LoVo (cell line): ENCODE results near the gene BPIFA3.

Experiments used
- DNase-seq: peaks from one replicate; pipeline ENCODE4 v3.0.0-alpha.2; 2016; ENCODE audit warnings: low spot score

The BPIFA3 gene

DNA sequence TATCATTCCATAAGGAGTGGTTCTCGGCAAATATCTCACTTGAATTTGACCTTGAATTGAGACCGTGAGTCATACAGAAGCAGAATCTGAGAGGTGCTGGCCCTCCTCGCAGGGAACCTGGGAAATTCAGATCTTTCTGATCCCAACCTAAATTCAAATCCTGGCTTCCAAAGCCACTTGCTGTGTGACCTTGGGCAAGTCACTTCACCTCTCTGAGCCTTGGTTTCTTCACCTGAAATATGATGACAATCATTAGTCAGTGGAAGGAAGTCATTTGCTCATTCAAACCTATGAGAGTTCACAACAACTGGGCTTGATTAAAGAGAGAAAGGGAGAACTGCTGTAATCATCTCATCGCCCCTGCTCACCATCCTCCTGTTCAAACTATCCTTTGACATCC is 7.2 kb downstream of the BPIFA3 start:
- DNase-seq, result no peak

DNA sequence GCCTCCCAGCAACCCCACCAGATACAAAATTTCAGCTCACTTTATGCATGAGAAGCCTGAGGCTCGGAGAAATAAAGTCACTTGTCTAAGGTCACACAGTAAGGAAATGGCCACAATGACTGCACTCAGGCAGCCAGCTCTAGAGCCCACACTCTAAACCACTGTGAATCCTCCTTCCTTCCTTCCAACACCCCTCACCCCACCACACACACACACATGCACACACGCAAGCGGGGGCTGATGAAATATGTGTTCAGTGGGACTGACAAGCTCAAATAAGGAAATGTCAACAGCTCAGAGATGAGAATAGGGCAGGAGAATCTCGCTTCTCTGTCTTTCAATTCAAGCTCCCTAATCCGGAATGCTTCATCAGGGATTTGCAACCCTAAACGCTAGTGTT is 12.7 kb downstream of the BPIFA3 start:
- no peak for DNase-seq

DNA sequence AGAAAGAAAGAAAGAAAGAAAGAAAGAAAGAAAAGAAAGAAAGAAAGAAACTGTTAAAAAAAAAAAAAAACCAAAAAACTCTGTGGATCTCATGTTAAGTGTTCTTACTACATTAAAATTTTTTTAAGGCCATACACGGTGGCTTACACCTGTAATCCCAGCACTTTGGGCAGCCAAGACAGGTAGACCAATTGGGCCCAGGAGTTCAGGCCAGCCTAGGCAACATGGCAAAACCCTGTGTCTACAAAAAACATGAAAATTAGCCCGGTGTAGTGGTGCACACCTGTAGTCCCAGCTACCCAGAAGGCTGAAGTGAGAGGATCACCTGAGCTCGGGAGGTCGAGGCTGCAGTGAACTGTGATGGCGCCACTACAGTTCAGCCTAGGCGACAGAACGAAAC is 14.1 kb downstream of the BPIFA3 start:
- no peak for DNase-seq

DNA sequence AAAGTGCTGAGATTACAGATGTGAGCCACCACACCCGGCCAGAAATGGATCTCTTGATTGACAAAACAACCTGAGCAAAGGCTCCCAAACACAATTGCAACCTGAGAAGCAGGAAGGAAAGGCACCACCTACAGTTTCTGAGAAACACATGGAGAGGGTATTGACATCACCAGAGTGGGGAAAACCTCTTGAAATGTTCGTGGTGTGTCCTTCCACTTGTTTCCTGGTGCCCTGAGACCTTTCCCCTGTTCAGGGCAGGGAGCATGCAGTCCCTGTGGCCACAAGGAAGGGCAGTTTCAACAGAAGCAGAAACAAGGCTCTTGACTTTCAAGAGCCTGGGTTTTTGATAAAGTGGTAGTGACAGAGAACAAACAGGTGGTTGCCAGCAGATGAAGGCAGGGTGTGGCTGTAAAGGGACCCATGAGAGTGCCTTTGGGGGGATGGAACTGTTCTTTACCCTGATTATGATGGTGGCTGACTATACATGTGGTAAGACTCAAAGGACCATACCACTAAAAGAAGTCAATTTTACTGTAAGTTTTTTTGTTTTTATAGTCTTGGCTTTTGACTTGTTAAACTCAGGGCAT is 15.4 kb downstream of the BPIFA3 start:
- DNase-seq, result no peak

DNA sequence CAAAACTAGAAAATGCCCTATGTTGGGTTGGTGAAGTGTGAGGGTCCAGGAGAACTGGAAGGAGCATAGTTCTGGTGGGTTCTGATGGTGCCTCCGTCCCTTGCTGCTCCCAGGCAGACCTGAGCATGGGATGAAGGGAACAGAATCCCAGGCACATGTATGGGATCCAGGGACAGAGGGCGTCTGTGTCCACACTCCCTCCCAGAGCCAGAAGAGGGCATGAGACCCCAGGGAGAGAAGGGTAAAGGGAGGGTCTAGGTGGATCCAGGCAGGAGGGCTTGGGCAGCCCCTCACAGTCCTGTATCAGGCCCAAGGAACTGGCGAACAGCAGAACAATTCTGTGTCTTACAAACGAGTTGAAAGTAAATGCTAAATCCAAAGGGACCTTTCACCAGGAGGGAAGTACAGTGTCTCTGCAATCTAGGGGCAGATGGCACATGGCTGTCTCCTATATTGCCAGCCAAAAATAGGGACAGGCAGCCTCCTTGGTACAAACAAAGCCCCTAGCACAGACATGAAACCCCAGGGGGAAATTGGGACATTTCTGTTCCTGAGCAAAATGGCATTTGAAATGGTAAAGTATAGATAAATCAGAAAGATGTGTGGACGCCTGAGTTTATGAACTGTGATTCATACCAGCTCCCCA is 16.1 kb downstream of the BPIFA3 start:
- no peak for DNase-seq

DNA sequence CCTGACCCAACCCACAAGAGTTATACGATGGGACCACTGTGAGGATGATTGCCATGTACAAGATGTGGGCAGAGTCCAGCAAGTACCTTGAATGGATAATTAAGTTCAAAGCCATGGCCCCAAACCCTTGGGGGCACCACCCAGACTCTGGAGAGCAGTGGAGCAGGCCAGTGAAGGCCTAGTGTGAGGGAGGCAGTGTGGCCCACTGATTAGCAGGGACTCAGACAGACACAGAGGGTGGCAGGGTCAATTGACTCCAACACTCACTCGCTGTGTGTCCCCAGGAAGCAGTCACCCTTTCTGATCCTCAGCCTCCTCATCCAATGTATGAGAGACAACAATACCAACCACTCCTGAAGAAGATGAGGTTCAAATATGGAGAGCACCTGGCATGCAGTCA is 16.9 kb downstream of the BPIFA3 start:
- no peak for DNase-seq

DNA sequence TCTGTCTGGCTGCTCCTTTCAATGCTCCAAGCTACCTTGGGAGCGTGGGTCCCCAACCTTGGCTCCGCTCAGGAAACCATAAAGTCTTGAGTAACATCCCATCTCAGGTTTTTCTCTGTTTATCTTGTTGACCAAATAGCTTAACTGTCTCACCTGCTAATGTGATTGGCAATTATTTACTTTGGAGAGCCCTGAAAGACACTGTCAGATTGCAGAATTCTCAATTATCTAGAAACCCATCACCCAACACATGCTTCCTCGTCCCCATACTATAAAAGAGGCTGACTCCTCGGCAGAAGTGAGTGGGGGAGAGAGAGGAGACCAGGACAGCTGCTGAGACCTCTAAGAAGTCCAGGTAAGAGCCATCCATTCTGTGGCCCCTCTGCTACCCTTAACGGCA is 18.5 kb downstream of the BPIFA3 start, which contains the start of gene BPIFA1:
BPIFA1 (plus strand) TSS at position 301 of the 400 bp plus-strand sequence. CDS start 1,716 bp downstream, outside the sequence.
- no peak for DNase-seq

DNA sequence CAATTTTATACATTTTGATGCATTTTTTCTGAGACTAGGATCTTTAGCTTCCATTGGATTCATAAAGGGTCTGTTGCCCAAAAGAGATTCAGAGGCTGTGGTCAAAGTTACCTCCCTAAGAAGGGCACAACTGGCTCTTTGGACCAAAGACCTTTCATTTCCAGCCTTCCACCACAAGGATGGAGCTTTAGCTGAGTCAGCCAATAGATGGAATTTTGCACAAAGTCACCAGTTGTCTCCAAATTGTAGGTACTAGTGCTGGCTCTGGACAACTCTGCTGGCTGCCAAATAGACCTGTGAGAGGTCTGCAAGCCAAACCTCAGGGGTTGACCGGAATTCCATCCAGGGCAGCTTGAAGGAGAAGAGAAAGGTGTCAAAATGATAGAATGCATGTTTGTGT is 19.2 kb downstream of the BPIFA3 start:
- DNase-seq, result no peak

DNA sequence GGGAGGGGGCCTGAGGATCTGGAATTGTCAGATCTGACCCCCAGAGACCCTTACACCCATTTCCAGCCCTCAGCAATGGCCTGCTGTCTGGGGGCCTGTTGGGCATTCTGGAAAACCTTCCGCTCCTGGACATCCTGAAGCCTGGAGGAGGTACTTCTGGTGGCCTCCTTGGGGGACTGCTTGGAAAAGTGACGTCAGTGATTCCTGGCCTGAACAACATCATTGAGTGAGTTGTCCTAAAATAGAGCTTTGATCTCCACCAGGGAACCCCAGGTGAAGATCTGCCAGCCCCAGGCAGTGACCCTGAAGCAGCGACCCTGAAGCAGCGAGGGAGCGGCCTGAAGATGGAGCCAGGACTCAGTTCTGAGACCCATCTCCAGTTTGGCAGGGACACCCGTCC is 20.8 kb downstream of the BPIFA3 start:
- DNase-seq, result no peak

DNA sequence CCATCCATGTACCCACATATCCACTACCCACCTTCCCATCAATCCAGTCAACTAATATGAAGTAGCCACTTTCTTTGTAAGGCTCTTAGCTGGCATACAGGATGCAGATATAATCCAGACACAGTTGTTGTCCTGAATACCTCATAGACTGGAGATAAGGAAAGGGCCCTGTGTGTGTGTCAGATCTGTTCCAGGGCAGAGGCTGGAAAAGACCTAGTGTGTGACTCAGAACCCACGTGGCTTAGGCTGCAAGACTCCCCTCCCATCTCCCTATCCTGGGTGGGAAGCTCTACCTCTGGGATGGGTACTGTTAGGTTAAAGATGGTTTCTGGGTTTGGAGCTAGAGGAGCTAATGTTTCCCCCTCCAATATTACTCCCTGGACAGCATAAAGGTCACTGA is 22.3 kb downstream of the BPIFA3 start:
- DNase-seq, result no peak

DNA sequence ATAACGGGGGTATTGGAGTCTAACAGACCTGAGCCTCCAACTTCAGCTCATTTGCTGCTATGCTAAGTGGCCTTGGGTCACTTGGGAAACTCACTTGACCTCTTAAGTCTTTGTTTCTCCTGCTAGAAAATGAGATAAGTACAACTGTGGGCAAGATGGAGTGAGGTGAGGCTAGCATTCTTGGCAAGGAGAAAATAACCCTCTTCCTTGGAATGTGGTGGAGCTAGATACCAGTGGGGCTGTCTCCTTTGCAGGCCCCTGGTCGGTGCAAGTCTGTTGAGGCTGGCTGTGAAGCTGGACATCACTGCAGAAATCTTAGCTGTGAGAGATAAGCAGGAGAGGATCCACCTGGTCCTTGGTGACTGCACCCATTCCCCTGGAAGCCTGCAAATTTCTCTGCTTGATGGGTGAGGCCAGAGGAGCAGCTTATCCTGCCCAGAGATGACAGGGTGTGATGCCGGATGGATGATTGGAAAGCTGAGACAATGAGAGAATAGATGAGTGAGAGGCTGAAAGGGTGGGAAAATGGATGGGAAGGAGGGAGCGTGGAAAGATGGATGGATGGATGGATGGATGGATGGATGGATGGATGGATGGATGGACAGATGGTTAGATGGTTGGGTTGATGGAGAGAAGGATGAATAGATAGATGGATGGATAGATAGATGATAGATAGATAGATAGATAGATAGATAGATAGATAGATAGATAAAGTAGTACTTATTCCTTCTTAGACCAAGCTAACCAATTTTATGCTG is 23.0 kb downstream of the BPIFA3 start:
- DNase-seq, result no peak

DNA sequence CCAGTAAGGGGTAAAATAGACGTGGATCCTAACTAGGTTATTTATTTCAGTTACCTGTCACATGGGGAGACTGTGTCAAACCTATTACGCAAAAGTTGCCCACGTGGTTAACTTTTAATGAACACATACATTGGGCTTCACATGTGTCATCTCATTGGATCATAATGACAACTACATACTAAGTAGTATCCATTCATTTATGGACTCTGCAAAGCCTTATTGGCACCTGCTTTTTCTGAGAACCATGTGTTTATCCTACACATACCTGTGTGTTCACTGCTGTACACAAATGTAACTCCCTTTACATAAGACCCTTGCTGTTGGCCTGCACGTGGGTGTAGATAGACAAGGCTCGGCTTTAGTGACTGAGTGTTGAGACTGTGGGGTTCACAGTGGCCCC is 23.8 kb downstream of the BPIFA3 start:
- no peak for DNase-seq

DNA sequence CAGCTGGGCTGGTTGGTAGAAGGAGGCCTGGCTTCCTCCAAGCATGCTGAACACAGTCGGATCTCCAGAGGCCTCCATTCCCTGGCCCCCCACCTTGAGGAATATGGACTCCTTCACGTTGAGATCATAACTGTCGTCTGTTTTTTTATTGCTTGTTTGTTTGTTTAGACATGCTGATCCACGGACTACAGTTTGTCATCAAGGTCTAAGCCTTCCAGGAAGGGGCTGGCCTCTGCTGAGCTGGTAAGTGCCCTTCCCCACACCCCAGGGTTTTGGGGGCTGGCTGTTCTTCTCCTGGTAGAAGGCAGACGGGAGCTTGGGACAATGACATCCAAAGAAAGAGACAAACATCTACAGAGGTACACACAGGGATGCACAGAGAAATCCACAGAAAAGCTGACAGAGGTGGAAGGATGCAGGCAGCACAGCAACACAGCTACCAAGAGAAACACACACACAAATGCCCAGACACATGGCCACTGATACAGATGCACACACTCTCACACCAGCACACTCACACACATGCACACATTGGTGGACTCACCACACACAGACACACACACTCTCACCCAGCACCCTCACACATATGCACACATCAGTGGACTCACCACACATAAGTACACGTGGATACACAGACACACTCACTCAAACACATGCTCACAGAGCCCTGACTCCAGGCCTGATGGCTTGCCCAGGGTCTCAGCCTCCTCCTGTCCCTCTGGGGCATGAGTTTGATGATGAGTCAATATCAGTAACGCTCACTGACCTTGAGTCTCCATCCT is 25.4 kb downstream of the BPIFA3 start:
- no peak for DNase-seq

DNA sequence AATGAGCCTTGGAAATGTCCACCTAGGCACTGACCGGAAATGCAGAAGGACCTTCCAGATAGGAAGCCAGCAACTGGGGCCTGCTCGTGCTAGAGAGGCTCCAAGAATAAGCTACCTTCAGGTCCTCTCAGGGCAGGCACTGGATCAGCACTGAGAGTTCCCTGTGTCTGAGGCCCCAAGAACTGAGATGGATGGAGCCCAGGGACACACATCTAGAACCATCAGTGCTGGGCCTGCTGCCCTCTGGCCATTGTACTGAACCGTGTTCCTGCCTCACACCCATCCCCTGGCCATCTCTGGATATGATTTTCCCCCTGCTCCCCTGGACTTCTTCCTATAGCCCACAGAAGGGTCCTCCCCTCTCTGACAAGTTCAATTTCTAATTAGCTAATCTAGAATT is 28.9 kb downstream of the BPIFA3 start:
- no peak for DNase-seq

DNA sequence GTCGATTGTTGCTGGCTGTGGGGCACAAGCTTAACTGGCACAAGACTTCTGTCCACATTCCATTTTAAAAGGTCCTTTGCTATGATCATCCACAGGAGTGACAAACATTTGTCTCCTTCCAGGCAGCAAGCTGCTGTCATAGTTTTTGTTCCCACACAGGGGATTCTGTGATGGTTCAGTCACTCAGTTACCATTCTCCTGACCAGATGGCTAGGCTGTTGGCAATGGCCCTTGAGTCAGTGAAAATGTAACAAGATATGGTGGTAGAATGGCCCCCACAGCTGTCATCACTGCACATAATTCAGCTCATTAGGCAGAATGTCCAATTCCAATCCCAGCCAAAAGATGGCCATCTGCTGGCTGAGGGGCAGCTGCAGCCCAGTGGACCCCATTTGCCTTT is 32.3 kb downstream of the BPIFA3 start:
- DNase-seq, result no peak

DNA sequence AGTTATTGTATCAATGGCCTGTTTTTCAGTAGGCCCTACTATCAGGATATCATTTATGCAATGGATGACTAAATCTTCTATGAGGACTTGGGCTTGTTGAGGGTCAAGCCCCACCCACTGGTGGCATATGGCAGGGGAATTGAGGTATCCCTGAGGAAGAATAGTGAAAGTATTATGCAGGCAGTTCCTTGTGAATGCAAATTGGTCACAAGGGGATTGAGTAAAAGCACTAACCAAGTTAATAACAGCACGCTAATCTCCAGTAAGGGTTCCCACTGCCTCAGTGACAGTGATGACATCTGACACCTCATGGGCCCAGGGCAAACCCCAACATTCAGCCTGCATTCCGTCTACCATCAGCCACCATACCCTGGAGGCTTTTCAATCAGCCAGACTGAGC is 33.5 kb downstream of the BPIFA3 start:
- no peak for DNase-seq

DNA sequence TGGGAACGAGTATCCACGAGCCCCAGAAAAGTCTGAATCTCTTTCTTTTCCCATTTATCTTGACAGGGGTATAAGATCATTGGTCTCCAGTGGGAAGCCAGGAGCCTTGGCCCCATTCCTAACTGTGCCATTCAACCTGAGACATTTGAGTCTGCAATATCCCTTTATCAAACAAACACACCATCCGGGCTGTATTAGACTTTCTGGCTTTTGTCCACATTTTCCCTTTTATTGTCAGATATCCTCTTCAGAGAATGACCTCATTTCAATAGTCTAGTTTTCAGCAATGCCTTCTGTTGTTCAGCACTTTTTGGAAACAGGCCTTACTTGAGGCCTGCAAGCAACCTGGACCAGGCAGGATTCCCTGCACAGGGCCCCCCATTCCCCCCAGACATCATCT is 34.3 kb downstream of the BPIFA3 start:
- no peak for DNase-seq

DNA sequence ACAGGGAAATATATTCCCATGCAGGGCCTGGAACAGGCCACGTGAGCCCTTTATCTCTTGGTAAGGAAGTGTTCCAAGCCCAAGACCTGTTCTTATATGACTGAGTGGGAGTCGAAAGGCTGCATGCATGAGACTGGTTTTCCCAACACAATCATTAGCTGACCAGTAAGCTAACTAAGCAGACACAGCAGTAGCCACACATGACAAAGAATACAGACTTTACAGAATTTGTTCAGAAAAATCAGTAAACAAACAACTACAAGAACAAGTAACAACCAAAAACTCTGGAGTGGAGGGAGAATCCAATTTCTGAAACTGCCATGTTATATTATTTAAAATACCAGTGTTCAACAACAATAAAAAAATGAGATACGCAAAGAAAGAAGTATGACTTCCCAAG is 35.3 kb downstream of the BPIFA3 start:
- no peak for DNase-seq

DNA sequence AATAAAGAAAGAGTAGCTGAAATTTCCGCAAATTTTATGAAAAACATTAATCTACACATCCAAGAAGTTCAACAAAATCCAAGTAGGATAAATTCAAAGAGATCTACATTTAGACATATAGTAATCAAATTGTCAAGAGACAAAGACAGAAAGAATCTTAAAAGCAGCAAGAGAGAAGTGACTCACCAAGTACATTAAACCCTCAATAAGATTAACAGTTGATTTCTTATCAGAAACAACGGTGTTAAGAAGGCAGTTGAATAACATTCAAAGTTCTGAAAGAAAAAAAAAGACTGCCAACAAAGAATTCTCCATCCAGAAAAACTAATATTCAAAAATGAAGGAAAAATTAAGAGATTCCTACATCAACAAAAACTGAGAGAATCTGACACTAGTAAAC is 37.9 kb downstream of the BPIFA3 start:
- DNase-seq, result no peak

DNA sequence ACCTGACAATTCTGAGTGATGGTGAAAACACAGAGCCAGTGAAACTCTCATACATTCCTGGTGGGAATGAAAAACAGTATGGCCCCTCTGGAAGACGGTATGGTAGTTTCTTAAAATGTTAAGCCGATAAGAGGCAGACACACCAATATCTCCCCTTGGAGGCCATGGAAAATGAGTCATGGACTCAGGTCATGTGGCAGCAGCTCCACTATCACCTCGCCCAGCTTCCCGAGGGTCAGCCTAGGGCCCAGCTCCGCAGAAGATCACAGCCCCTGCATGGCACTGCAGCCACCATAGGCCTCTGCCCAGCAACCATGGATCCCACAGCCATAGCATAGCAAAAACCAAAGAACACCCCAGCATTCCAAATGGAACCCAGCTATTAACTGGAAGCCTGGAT is 40.1 kb downstream of the BPIFA3 start:
- DNase-seq, result no peak

DNA sequence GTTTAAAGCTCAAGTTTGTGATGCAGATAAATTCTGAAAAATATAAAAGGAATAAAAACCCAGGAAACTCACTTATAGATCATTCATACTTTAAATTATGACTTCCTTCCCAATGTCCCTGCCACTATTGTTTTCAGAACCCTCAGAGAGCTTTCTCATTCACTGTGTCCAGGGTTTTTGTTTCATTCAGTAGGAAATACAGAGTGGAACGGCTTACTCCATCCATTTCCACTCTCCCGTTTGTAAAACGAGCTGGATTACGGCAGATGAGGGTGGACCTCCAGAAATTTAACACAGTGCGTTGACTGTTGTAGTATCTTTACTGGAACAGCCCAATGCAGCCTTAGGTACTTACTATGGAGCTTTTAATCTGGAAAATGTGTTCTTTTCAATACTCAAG is 42.2 kb downstream of the BPIFA3 start:
- DNase-seq, result no peak

DNA sequence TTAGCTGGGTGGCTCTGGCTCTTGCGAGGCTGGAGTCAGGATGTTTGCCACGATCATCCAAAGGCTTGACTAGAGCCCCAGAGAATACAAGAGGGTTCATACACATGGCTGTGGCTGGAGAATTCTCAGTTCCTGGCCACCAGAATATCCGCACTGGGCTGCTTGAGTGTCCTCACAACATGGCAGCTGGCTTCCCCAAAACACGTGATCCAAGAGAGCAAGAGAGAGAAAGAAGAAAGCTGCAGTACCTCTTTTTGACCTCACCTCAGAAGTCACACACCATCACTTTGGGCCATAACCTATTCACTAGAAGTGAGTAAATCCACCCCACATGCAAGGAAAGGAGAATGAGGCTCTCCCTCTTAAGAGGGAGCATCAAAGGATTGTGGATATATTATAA is 44.3 kb downstream of the BPIFA3 start:
- DNase-seq, result no peak

DNA sequence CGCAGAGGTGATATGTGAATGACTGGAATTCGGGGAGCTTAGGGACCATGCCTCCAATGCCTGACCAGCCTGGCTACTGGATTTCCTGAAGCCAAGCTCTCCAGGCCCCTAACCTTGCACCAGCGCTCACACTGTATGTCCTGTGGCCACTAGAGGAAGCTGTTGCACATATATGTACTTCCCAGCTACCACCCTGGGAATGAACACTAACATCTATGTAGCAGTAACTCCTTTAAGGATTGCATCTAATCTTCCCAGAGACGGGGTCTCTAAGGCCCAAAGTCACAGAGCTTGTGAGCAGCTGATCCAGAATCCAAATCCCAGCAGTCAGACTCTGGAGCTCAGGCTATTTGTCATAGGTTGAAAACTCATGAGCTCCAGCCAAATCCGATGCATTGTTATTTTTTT is 45.5 kb downstream of the BPIFA3 start:
- peak; percentile 14 for DNase-seq
